ENCODE data around the gene APOA4.

APOA4 gene

DNA sequence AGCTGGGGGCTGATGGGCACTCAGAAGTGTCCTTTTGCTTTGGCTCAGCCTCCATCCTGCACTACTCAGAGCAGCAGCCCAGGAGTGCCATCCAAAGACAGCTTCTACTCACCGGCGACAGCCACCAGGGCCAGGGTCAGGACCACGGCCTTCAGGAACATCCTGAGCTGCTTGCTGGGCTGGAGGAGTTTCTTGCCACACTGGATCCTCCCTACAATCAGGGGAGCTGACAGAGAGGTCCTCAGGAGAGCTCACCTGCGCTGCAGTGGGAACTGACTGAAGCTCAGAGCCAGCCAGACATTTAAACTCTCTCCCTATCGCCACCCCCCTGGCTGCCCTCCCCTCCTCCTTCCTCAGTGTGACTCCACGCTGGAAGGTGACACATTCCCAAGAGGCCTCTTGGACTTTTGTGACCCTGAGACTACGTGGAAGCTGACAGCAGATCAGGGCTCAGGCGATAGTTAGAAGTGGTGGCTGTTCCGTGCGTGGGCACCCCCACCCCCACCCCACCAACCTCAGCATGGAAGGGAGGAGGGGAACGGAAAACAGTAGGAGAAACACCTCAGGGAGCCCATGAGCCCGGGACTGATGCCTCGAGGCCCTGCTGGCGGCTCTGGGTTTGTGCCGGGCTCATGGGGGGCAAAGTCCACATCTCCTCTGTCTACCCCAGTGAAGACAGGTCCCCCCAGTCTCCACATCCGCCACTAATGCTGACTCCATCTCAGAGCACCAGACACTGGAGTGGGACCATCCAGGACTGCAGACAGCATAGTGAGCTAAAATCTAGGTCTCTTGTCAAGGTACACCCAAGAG is at the start of gene APOA4:
TSS of gene APOA4 (minus strand) at position 274 of the 813 bp plus-strand sequence. CDS start at position 161, 113 bp downstream.
- no peak for DNase-seq

GRCh38 chr11:116871248-116871647 is 48.1 kb upstream of the APOA4 start:
- no peak for DNase-seq

DNA sequence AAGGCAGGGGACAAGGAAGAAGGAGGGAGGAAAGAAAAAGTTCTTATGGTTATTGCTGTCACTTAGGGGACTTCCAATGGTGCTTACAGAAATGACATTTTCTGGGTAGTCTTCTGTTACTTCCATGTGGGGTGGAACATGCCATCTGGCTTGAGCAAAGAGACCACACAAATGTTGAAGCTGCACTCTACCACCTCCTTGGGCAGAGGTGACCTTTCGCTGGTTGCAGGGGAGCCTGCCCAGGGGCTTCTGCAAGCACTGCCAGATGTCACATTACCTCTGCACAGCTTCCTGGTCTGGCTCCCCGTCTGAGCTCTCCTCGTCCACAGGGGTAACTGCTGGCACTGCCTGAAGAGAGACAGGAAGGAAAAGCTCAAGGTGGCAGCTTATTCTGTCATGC is 47.0 kb upstream of the APOA4 start:
- DNase-seq, result no peak

DNA sequence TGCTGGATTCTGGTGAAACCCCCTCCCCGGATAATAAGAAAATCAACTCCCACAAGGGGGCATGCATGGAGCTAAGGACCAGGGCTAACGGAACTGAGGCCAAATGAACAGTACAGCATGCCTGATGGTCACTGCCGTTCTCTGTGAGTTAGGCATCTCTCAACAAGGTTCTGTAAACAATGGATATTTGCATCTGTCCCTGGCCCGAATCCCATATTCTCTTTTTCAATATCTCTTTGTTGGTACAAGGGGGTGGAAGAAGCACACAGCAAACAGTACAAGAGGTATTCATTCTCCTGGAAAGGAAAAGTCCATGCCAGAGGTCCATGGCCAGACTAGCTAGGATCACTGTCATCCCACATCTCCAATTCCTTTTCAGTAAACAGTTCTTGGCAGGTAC is 46.5 kb upstream of the APOA4 start:
- DNase-seq, result no peak

DNA sequence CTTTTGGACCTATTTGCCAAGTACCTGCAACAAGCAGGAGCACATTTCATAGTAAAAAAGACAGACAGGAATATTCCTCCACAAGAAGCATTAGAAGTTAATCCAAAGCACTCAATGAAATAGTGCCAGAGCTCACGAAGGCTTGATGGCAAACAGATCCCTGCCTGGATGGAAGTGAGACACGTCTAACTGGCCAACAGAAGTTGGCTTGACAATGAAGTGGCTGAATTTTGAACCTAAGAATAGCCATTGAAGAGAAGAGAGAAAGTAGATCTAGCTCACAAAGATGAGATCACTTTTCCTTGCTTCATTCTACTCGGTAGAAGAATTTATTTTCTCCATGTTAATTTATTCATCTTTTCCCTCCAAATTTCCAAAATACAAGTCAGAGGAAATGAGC is 45.0 kb upstream of the APOA4 start:
- no peak for DNase-seq

DNA sequence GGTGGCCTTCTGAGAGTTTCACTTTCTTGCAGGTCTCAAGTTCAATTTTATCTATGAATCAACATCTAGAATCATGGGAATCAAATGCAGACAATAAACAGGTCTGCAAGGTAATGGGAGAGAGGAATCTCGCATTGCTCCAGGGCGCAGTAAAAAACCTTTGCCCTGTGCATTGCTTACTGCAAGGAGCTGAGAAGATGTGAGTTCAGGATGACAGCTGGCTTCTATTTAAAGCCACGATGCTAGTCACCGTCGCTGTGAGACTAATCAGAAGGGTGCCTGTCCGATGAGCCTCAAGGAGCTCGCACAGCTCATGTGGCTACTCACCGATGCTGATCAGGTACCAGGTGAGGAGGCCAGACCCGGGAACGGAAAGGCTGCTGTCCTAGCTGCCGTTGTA is 44.5 kb upstream of the APOA4 start:
- no peak for DNase-seq

- no peak for DNase-seq
Observed at GRCh38 chr11:116866804-116867455, 43.8 kb upstream of the APOA4 start.

DNA sequence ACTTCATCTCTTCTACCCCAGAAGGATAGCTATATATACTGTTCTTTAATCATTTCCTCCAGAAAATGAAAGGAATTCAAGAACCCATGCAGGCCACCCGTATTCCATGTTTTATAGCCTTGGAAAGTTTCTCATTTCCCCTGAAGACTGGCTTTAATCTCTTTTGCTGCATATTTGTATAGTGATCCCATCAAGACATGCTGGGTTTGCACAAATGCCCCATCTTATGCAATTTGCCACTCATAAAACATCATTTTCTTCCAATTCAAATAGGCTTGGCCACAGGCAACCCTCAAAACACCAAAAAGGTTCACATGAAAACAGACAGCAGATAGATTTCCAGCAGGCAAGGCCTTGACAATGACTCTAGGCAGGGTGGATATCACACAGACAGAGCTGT is 42.6 kb upstream of the APOA4 start:
- no peak for DNase-seq

GRCh38 chr11:116864531-116864930 is 41.4 kb upstream of the APOA4 start:
- DNase-seq, result no peak

DNA sequence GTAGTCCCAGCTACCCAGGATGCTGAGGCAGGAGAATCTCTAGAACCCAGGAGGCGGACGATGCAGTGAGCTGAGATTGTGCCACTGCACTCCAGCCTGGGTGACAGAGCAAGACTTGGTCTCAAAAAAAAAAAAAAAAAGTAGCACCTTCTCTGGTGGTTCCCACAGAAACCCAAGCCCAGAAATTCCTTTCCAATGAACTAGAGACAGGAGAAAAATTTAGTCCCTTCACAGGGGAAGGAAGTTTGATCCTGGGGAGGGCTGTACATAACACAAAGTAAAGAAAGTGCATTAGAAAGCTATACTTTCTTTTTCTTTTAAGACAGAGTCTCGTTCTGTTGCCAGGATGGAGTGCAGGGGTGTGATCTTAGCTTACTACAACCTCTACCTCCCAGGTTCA is 39.8 kb upstream of the APOA4 start:
- DNase-seq, result no peak

DNA sequence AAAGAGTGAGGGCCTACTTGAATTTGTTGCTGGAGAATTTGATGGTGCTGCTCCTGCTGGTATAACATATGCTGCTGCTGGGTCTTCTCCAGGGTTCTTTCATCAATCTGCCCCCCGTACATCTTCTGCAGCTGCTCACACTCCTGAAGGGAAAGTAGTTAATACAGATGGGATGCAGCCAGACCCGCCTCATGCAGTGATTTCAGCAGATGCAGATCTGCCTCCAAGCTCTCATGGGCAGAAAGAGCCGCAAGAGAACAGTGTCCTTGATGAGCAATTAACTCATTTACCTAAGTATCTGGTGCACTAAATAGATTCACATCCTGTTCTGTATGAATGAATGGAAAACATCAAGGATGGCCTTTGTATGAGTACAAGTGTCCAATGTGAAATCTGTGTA is 39.1 kb upstream of the APOA4 start:
- no peak for DNase-seq

GRCh38 chr11:116861539-116861938 is 38.4 kb upstream of the APOA4 start:
- DNase-seq, result no peak

- no peak for DNase-seq
Observed at GRCh38 chr11:116860303-116860702, 37.2 kb upstream of the APOA4 start.

GRCh38 chr11:116859175-116859574 is 36.1 kb upstream of the APOA4 start:
- no peak for DNase-seq

GRCh38 chr11:116857936-116858335 is 34.8 kb upstream of the APOA4 start:
- DNase-seq, result no peak

DNA sequence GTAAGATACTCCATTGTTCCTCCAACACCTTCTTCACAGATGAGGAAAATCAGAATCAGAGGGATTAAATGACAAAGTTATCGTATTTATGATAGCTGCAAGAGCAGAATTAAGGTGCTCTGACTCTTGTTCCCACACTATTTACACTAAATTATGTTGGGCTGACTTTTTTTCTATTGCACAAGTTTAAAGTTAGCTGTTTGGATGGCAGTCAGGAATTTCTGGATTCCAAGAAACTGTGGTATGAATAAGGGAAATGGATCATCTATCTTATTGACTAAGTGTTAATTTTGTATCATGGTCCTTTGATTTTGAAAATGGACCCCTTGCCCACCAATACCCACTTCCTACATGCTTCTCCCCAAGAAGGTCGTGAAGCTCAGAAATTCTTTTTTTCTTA is 34.2 kb upstream of the APOA4 start:
- no peak for DNase-seq

- DNase-seq, result no peak
Observed at GRCh38 chr11:116856423-116856822, 33.3 kb upstream of the APOA4 start.

GRCh38 chr11:116855413-116855812 is 32.3 kb upstream of the APOA4 start:
- no peak for DNase-seq

DNA sequence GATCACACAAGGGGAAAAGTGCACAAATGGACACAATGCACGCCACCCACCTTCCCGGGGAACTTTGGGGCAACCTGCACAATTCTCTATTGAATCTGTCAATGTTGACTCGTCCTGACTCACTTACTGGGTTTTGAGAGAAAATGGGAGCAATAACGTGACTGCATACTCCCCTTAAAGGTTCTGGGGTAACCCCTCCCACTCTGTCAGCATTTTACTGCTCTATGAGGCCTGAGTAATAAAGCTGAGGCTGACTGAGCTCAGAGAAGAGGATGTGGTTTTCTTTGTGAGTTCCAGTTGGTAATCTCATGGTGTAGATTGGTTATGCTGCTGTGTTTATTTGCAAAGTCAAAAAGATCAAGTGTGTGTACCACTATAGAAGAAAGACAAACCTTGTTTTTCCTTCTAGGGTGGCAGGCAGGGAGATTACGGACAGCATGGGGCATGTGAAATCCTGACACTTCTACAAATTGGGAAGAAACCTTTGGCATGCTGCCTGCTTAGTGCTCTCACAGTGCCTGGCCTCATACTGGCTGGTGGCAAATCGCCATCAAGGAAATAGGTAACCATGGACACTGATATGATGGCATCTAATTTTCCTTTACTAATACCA is 30.5 kb upstream of the APOA4 start:
- peak; percentile 73 for DNase-seq

DNA sequence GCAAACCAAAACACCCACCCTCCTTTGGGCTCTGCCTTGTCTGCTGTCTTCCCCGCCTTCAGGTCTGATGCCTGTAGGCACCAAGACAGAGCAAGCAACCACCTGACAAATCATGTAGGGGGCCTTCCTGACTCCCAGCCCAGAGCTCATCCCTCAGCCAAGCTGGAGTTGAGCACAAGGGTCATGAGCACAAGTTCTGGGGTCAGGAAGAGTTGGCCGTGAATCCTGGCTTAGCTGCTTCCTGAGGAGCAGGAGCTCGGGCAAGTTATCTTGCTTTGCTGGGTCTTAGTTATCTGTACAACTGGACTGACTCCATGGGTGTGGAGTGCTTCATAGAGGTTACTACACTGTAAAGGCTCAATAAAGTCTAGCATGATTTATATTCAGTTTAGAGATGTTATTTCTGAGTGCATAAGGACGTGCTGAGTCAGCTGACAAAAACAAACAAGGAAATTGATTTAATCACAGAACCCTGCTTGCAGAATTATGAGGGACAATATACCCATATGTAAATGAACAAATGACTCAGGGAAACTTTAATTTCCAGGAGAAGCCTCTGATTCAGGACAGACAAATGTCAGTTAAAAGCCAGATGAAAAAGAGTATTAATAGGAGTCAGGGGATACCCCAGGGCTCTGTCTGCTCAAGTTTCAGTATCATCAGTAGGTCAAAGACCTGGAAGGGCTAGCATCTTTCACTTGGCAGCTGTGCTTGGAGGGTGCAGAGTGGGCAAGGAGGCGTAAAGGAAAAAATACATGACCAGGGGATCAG is 29.3 kb upstream of the APOA4 start:
- peak; percentile 29 for DNase-seq

- no peak for DNase-seq
Observed at GRCh38 chr11:116851626-116852025, 28.5 kb upstream of the APOA4 start.

- no peak for DNase-seq
Observed at GRCh38 chr11:116849486-116849885, 26.4 kb upstream of the APOA4 start.

DNA sequence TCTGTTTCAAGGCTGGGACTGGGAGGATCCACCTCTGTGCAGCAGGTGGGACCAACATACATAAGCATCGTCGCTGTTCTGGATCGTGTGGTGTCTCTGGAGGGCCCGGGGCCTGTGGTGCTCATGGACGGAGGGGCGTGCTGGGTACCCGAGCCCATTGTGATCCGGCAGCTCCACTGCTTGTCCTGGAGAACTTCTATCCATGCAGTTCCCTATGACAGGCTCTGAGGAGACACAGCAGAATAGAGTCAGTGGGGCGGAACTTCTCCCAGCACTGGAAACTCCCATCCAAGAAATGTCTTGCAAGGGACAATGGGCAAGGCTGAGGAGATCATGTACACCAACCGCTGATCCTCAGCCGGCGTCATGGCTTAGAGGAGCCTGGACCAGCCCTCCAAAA is 26.0 kb upstream of the APOA4 start:
- DNase-seq, result no peak

Data from T1000 (cell line).